Spleen (tissue), 11 donors: ENCODE data around the gene CSTPP1. TPM values are rescaled to one million over a fixed set of nuclear protein-coding genes. Genes with fewer than 3 reads are reported as not detected.

Source experiments
- DNase-seq: peaks from one replicate; pipeline ENCODE4 v3.0.0-alpha.2; 2020
- H3K27ac ChIP-seq, 8 donors: fragments of 200-600 bp; sonication (generic) in 7 of 8; 1 replicate in 4 of 8; 2 replicates in 4 of 8; pipeline versions ENCODE4 v1.5.0 to v1.8.0; 2016 to 2021; ENCODE audit warnings: inconsistent platforms in 4 of 8, mild to moderate bottlenecking in 4 of 8, moderate library complexity in 1 of 8
- H3K27me3 ChIP-seq, 7 donors: fragments of 200-600 bp; sonication (generic) in 6 of 7; replicated peaks in 1 of 7; 1 replicate in 4 of 7; 2 replicates in 3 of 7; pipeline versions ENCODE4 v1.5.0 to v1.8.0; 2016 to 2021; ENCODE audit warnings: inconsistent platforms in 3 of 7, mild to moderate bottlenecking in 1 of 7
- H3K36me3 ChIP-seq, 6 donors: fragments of 200-600 bp; sonication (generic) in 5 of 6; 1 replicate in 4 of 6; 2 replicates in 2 of 6; pipeline versions ENCODE4 v1.5.0 to v1.8.0; 2016 to 2021; ENCODE audit warnings: inconsistent platforms in 2 of 6
- H3K4me1 ChIP-seq, 6 donors: fragments of 200-600 bp; sonication (generic) in 5 of 6; 1 replicate in 3 of 6; 2 replicates in 3 of 6; pipeline versions ENCODE4 v1.5.0 to v1.8.0; 2016 to 2021; ENCODE audit warnings: inconsistent platforms in 3 of 6
- H3K4me3 ChIP-seq, 8 donors: fragments of 200-600 bp; sonication (generic) in 7 of 8; 1 replicate in 4 of 8; 2 replicates in 4 of 8; pipeline versions ENCODE4 v1.5.0 to v1.8.0; 2016 to 2021; ENCODE audit warnings: inconsistent platforms in 4 of 8, mild to moderate bottlenecking in 4 of 8, moderate library complexity in 2 of 8
- H3K9me3 ChIP-seq, 8 donors: fragments of 200-600 bp; sonication (generic) in 7 of 8; 1 replicate in 4 of 8; 2 replicates in 4 of 8; pipeline versions ENCODE4 v1.5.0 to v1.8.0; 2016 to 2021; ENCODE audit warnings: inconsistent platforms in 4 of 8
- POLR2A ChIP-seq, 3 donors: fragments of 450-650 bp; IDR thresholded peaks; one replicate each; pipeline ENCODE4 v1.5.1; 2017; ENCODE audit warnings: antibody characterized with exemption in 3 of 3, mild to moderate bottlenecking in 1 of 3
- POLR2AphosphoS5 ChIP-seq, 3 donors: sonication (generic); formaldehyde crosslinking; IDR thresholded peaks; one replicate each; pipeline ENCODE4 v1.5.1; 2017; ENCODE audit warnings: antibody characterized with exemption in 3 of 3
- WGBS, 5 donors: extraction: QIAGEN DNeasy Blood & Tissue Kit in 3 of 5; methylation state at CpG; one replicate each; pipeline versions ENCODE4 v1.1.5 to v1.1.7; 2013 to 2018; 5-methylcytosine and 5-hydroxymethylcytosine counted together
- intact Hi-C: fragments of 100-400 bp; cut with DNase I; formaldehyde crosslinking; loops from one replicate; pipeline ENCODE4 v1.15.0; 2023; ENCODE audit warnings: low total_unique reads
- polyA plus RNA-seq, 3 donors: library from polyadenylated mRNA; stranded (reverse); fragments of 200-250 nt; gene quantifications; one replicate each; pipeline ENCODE4 v1.2.1, GENCODE V29; 2013
- total RNA-seq, 7 donors: library from RNA; depleted of rRNA in 3 of 7; stranded (reverse); fragments of >200 nt in 3 of 7; fragmentation: NEBNext Ultra II Directional in 4 of 7; extraction: Animal tissue kit (Norgen Biotek cat#: 25700) in 4 of 7; gene quantifications; one replicate each; pipeline versions ENCODE4 v1.1.0 to v1.2.1, GENCODE V29; 2016 to 2021
- TF ChIP-seq, protein P1 (sequence below), 11 experiments: fragments of 200-600 bp in 7 of 11; fragments of 450-650 bp in 4 of 11; sonication (generic) in 4 of 11; IDR thresholded peaks in 8 of 11; conservative IDR thresholded peaks in 3 of 11; 1 replicate in 7 of 11; 2 replicates in 4 of 11; pipeline versions ENCODE4 v1.4.0 to v1.8.0; 2016 to 2021; ENCODE audit warnings: antibody characterized with exemption in 11 of 11, inconsistent platforms in 4 of 11, mild to moderate bottlenecking in 1 of 11
- donor health status: healthy with polysubstance abuse.
- donor health status: DM: no; HTN: no; CAD: no; lungs with moderate emphysema.
- donor health status: DM: no; HTN: no; CAD: no.
- donor health status: Bipolar disorder and iron deficiency.
- donor health status: healthy.
- donor health status: DM: no; HTN: no; CAD: no.
- donor health status: DM: yes; HTN: yes; CAD: no.

The CSTPP1 gene
- total and polyA plus RNA-seq, 10 donors = 8.6 to 23.0 (median 14.4) TPM

DNA sequence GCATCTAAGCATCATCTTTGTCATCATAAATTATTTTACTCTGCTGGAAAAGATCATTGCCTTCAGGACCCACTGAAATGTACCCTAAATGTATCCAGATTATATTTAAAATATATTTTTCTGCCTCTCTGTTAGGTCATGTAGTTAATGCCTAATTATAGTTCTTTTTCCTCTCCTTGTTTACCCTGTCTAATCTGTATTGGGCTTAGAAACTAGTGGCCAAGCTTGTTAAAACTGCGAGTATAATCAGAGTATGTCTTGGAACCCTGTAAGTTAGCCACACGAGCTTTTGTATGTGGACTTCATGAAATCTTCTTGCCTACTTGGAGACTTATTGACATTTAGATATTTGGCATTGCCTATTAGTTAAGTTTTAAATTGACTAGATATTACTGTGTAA, 184.5 kb downstream of the CSTPP1 start:
- intact Hi-C loops = no loop called here
- TF ChIP-seq POLR2AphosphoS5 (IDR thresholded peaks at IDR 0.05) = no peak
- H3K27me3 ChIP-seq = no peaks in the 10 kb centered on the region
- no peak overlapping the region for H3K4me3 ChIP-seq
- no peak overlapping the region for H3K27ac ChIP-seq
- no peaks in the 10 kb centered on the region for H3K36me3 ChIP-seq
- no peak for DNase-seq
- 90 to 94% (median 93%) methylated on average over 2 of the region's 2 CpGs for WGBS, 5 donors
- H3K4me1 ChIP-seq = no peaks in the 10 kb centered on the region
- no peaks in the 10 kb centered on the region for H3K9me3 ChIP-seq

DNA sequence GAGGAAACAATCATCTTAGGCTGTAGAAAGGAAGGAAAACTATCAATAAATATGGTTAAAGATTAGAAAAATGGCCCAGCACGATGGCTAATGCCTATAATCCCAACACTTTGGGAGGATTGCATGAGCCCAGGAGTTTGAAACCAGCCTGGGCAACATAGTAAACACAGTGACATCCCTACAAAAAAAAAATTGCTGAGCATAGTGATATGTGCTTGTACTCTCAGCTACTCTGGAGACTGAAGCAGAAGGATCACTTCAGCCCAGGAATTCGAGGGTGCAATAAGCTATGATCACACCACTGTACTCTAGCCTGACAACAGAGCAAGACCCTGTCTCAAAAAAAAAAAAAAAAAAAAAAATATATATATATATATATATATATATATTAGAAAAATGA, 185.2 kb downstream of the CSTPP1 start:
- Histone ChIP-seq H3K27ac (no peak overlapping the region), H3K9me3 (no peaks in the 10 kb centered on the region), H3K4me3 (no peak overlapping the region), H3K36me3 (no peaks in the 10 kb centered on the region), H3K4me1 (no peaks in the 10 kb centered on the region), H3K27me3 (no peaks in the 10 kb centered on the region)
- intact Hi-C loops = no loop called here
- 58 to 75% (median 64%) methylated on average over 2 of the region's 2 CpGs for WGBS, 5 donors
- no peak for DNase-seq
- TF ChIP-seq POLR2AphosphoS5 (IDR thresholded peaks at IDR 0.05) (no peak), POLR2A (IDR thresholded peaks at IDR 0.05) (no peak)
- TF ChIP-seq, protein P1, sequence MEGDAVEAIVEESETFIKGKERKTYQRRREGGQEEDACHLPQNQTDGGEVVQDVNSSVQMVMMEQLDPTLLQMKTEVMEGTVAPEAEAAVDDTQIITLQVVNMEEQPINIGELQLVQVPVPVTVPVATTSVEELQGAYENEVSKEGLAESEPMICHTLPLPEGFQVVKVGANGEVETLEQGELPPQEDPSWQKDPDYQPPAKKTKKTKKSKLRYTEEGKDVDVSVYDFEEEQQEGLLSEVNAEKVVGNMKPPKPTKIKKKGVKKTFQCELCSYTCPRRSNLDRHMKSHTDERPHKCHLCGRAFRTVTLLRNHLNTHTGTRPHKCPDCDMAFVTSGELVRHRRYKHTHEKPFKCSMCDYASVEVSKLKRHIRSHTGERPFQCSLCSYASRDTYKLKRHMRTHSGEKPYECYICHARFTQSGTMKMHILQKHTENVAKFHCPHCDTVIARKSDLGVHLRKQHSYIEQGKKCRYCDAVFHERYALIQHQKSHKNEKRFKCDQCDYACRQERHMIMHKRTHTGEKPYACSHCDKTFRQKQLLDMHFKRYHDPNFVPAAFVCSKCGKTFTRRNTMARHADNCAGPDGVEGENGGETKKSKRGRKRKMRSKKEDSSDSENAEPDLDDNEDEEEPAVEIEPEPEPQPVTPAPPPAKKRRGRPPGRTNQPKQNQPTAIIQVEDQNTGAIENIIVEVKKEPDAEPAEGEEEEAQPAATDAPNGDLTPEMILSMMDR (IDR thresholded peaks at IDR 0.05 in 8 of 11, conservative IDR thresholded peaks at IDR 0.05 in 3 of 11) = no peak

DNA sequence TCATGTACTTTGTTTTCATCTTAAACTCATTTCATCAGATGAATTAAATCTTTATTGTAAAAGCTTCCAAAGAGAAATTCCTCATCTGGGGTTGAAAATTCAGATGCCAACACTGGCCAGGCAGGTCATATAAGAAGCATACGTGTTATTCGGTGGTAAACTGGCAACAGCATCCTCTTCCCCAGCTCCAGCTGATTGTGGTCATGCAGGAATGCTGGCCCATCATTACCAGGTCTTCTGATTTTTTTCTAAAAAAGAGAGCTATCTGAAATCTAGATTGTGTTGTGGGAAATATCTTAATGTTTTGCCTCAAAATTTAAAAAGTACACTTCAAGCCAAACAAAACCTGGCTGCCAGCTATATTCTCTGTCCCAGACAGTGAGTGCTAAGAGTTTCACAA, 186.5 kb downstream of the CSTPP1 start:
- 90 to 96% (median 93%) methylated on average over 2 of the region's 2 CpGs for WGBS, 5 donors
- no peak for DNase-seq
- Histone ChIP-seq H3K36me3 (no peaks in the 10 kb centered on the region), H3K4me3 (no peak overlapping the region), H3K4me1 (no peaks in the 10 kb centered on the region), H3K27ac (no peak overlapping the region), H3K27me3 (no peaks in the 10 kb centered on the region), H3K9me3 (no peaks in the 10 kb centered on the region)
- intact Hi-C loops = no loop called here
- TF ChIP-seq, protein P1 (IDR thresholded peaks at IDR 0.05 in 8 of 11, conservative IDR thresholded peaks at IDR 0.05 in 3 of 11) = no peak
- TF ChIP-seq POLR2AphosphoS5 (IDR thresholded peaks at IDR 0.05) (no peak), POLR2A (IDR thresholded peaks at IDR 0.05) (no peak)

DNA sequence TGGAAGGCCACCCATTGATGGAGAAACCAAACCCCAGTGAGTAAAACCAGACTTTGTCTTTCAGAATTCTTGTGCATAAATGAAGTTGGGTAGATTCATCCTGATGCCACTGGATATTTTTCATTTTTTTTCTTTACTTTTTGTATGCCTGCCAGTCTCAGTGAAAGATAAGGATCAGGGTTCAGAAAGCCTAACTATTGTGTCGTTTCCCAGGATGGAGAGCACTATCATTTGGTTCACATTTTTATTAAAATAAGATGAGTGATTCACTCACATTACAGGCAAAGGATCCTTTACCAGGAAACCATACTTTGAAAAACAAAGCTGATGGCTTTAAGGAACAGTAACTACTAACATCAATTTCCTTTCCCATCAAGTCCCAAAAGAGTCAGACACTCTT, 188.1 kb downstream of the CSTPP1 start:
- DNase-seq = no peak
- no peaks in the 10 kb centered on the region for H3K4me1 ChIP-seq
- no peaks in the 10 kb centered on the region for H3K27me3 ChIP-seq
- intact Hi-C loops = no loop called here
- 69 to 86% (median 80%) methylated on average over 1 of the region's 1 CpG for WGBS, 5 donors
- no peaks in the 10 kb centered on the region for H3K9me3 ChIP-seq
- no peak overlapping the region for H3K27ac ChIP-seq
- no peaks in the 10 kb centered on the region for H3K36me3 ChIP-seq
- H3K4me3 ChIP-seq = no peak overlapping the region
- TF ChIP-seq POLR2AphosphoS5 (IDR thresholded peaks at IDR 0.05) (no peak), POLR2A (IDR thresholded peaks at IDR 0.05) (no peak)
- TF ChIP-seq, protein P1 (IDR thresholded peaks at IDR 0.05 in 8 of 11, conservative IDR thresholded peaks at IDR 0.05 in 3 of 11) = no peak

DNA sequence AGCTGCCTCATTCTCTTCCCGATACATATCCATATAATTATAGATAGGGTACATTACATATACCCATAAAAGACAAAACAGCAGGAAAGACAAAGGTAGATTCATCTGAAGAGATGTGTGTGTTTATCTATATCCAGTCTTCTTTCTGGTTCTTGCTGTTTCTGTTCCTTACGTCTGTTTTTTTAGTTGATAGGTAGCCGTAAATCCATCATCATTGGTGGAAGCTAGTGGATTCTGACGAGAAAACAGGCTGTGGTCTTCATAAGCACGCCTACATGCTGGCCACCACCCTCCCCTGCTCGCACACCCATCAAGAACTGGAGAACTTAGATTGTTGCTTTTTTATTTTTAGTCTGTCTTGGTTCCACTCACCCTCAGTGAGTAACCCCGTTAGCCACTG, 188.5 kb downstream of the CSTPP1 start:
- H3K27ac ChIP-seq = no peak overlapping the region
- no peaks in the 10 kb centered on the region for H3K36me3 ChIP-seq
- no peak for TF ChIP-seq POLR2AphosphoS5 (IDR thresholded peaks at IDR 0.05)
- TF ChIP-seq, protein P1 (IDR thresholded peaks at IDR 0.05 in 8 of 11, conservative IDR thresholded peaks at IDR 0.05 in 3 of 11) = no peak
- no peak for TF ChIP-seq POLR2A (IDR thresholded peaks at IDR 0.05)
- no peaks in the 10 kb centered on the region for H3K9me3 ChIP-seq
- DNase-seq = no peak
- 83 to 93% (median 90%) methylated on average over 7 of the region's 7 CpGs for WGBS, 5 donors
- H3K4me3 ChIP-seq = no peak overlapping the region
- H3K27me3 ChIP-seq = no peaks in the 10 kb centered on the region
- intact Hi-C loops = no loop called here
- no peaks in the 10 kb centered on the region for H3K4me1 ChIP-seq
